Chondrocyte (in vitro differentiated cells): Measurements from ENCODE around the gene SNX22. TPM values are rescaled to one million over a fixed set of nuclear protein-coding genes. Genes with fewer than 3 reads are reported as not detected.
"Not testable (repeated sequence)": the region's sequence is repeated elsewhere in the genome, so short reads cannot be mapped to it uniquely, and the experiment has no call there.

Experiments used
- DNase-seq: peaks from one replicate; pipeline ENCODE4 v3.0.0; 2021; ENCODE audit warnings: mixed read lengths, low spot score
- H3K27ac Mint-ChIP-seq: one replicate; pipeline ENCODE4 v1.8.0; 2021; ENCODE audit warnings: mild to moderate bottlenecking, moderate library complexity, mixed read lengths; ENCODE audit not compliant: unreplicated experiment
- H3K27me3 Mint-ChIP-seq: 2 replicates; pipeline ENCODE4 v1.8.0; 2021; ENCODE audit warnings: low read depth, mixed read lengths
- H3K36me3 Mint-ChIP-seq: 2 replicates; pipeline ENCODE4 v1.8.0; 2021; ENCODE audit warnings: low read depth, mixed read lengths
- H3K4me1 Mint-ChIP-seq: 2 replicates; pipeline ENCODE4 v1.8.0; 2021; ENCODE audit warnings: low read depth, mild to moderate bottlenecking, mixed read lengths
- H3K4me3 Mint-ChIP-seq: one replicate; pipeline ENCODE4 v1.8.0; 2021; ENCODE audit warnings: mild to moderate bottlenecking, moderate library complexity, mixed read lengths; ENCODE audit not compliant: unreplicated experiment
- H3K9me3 Mint-ChIP-seq: 2 replicates; pipeline ENCODE4 v1.8.0; 2021; ENCODE audit warnings: low read depth, mixed read lengths
- total RNA-seq: library from RNA; stranded (reverse); gene quantifications from 3 replicates; pipeline ENCODE4 v1.2.1, GENCODE V29; 2021
- TF ChIP-seq, protein P1 (sequence below): fragments of 200-600 bp; sonication (generic); IDR thresholded peaks from 2 replicates; pipeline ENCODE4 v1.5.0; 2021; ENCODE audit warnings: antibody characterized with exemption, mild to moderate bottlenecking, moderate library complexity

Gene SNX22
- total RNA-seq, 1 donor from 2014 or later, result 0.15 TPM

- H3K4me3 Mint-ChIP-seq, result no peak overlapping the region
- peaks cover 24% of the 10 kb centered on the region for H3K4me1 Mint-ChIP-seq
- TF ChIP-seq, protein P1, sequence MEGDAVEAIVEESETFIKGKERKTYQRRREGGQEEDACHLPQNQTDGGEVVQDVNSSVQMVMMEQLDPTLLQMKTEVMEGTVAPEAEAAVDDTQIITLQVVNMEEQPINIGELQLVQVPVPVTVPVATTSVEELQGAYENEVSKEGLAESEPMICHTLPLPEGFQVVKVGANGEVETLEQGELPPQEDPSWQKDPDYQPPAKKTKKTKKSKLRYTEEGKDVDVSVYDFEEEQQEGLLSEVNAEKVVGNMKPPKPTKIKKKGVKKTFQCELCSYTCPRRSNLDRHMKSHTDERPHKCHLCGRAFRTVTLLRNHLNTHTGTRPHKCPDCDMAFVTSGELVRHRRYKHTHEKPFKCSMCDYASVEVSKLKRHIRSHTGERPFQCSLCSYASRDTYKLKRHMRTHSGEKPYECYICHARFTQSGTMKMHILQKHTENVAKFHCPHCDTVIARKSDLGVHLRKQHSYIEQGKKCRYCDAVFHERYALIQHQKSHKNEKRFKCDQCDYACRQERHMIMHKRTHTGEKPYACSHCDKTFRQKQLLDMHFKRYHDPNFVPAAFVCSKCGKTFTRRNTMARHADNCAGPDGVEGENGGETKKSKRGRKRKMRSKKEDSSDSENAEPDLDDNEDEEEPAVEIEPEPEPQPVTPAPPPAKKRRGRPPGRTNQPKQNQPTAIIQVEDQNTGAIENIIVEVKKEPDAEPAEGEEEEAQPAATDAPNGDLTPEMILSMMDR, result no peak
- DNase-seq, result no peak
- H3K9me3 Mint-ChIP-seq, result no peaks in the 10 kb centered on the region
- no peaks in the 10 kb centered on the region for H3K27me3 Mint-ChIP-seq
- H3K27ac Mint-ChIP-seq, result no peak overlapping the region
- H3K36me3 Mint-ChIP-seq, result peaks cover 14% of the 10 kb centered on the region
Measured at GRCh38 chr15:64110950-64111678, 40.4 kb upstream of the SNX22 start.

DNA sequence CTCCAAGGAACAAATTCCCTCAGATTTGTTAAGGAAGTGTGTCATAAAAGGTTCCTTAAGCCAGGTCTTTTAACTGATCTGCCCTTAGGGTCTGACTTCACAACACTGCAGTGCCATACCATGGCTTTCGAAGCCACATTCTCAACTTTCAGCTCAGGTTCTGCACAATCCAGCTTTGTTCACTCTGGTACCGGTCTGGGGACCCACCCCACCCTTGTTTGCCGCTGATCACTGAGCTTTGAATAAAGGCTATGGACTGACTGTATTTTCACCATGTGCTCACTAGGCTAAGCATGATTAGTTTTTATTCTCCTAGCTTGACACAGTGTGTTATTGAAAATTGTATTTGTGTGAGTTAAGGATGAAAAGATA, 39.9 kb upstream of the SNX22 start:
- H3K36me3 Mint-ChIP-seq, result peaks cover 14% of the 10 kb centered on the region
- H3K4me3 Mint-ChIP-seq, result no peak overlapping the region
- no peaks in the 10 kb centered on the region for H3K27me3 Mint-ChIP-seq
- no peaks in the 10 kb centered on the region for H3K9me3 Mint-ChIP-seq
- TF ChIP-seq, protein P1, result no peak
- DNase-seq, result no peak
- peaks cover 24% of the 10 kb centered on the region for H3K4me1 Mint-ChIP-seq
- H3K27ac Mint-ChIP-seq, result no peak overlapping the region

DNA sequence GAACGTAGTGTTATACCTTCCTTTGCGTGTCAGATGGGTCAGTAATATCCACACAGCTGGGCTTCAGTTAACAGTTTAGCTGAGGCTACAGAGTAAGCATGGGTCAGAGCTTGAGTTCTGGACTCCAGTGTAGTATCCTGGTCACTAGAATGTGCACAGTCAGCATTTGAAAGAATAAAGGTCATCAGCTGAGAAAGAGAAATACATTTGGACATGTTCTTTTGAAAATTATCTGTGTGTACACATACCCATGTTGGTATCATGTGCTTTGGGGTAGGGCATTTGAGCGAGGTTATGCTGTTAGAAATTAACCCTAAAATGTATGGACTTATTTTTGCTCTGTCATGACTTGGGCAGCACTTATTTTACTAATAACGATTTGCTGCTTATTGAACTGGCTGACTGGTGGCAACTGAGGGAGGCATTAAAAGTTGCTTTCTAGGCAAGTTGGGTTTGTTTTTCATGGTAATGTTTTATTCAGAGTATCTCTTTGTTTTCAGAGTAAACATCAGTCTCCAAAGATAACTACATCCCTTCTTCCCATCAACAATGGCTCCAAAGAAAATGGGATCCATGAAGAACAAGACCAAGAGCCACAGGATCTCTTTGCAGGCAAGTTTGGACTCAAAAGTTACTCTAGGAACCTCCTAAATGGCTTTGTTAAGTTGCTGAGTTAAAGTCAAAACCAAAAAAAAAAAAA, 39.3 kb upstream of the SNX22 start:
- H3K4me1 Mint-ChIP-seq, result peaks cover 26% of the 10 kb centered on the region
- peak overlapping the region; percentile 29 for H3K27ac Mint-ChIP-seq
- H3K27me3 Mint-ChIP-seq, result no peaks in the 10 kb centered on the region
- H3K9me3 Mint-ChIP-seq, result no peaks in the 10 kb centered on the region
- H3K36me3 Mint-ChIP-seq, result peaks cover 16% of the 10 kb centered on the region
- TF ChIP-seq, protein P1, result no peak
- no peak for DNase-seq
- no peak overlapping the region for H3K4me3 Mint-ChIP-seq

- H3K9me3 Mint-ChIP-seq, result no peaks in the 10 kb centered on the region
- H3K27me3 Mint-ChIP-seq, result no peaks in the 10 kb centered on the region
- no peak overlapping the region for H3K4me3 Mint-ChIP-seq
- H3K4me1 Mint-ChIP-seq, result peaks cover 26% of the 10 kb centered on the region
- H3K36me3 Mint-ChIP-seq, result peaks cover 16% of the 10 kb centered on the region
- no peak for DNase-seq
- TF ChIP-seq, protein P1, result no peak
- peak overlapping the region; percentile 29 for H3K27ac Mint-ChIP-seq
Measured at GRCh38 chr15:64112904-64113303, 38.6 kb upstream of the SNX22 start.

GRCh38 chr15:64117759-64118487, 33.6 kb upstream of the SNX22 start:
- H3K9me3 Mint-ChIP-seq, result no peaks in the 10 kb centered on the region
- no peak overlapping the region for H3K4me3 Mint-ChIP-seq
- peaks cover 2% of the 10 kb centered on the region for H3K4me1 Mint-ChIP-seq
- no peak overlapping the region for H3K27ac Mint-ChIP-seq
- DNase-seq, result no peak
- TF ChIP-seq, protein P1, result no peak
- H3K36me3 Mint-ChIP-seq, result peaks cover 25% of the 10 kb centered on the region
- no peaks in the 10 kb centered on the region for H3K27me3 Mint-ChIP-seq

- H3K9me3 Mint-ChIP-seq, H3K27ac Mint-ChIP-seq, H3K27me3 Mint-ChIP-seq, H3K4me3 Mint-ChIP-seq, H3K4me1 Mint-ChIP-seq, DNase-seq: not testable (repeated sequence)
- H3K36me3 Mint-ChIP-seq, result peaks cover 22% of the 10 kb centered on the region
Measured at GRCh38 chr15:64120322-64120721, 31.2 kb upstream of the SNX22 start.
